Measurements from ENCODE around the gene RYR1. TPM values are rescaled to one million over a fixed set of nuclear protein-coding genes. Genes with fewer than 3 reads are reported as not detected.
A peak's percentile ranks its signal among the peaks of the same experiment; 100 is the strongest.

RYR1 gene
- total and polyA plus RNA-seq, 2 donors (not counting 1 experiment from before 2014, with no cell fraction given) = 0.43 to 3.8 TPM

DNA sequence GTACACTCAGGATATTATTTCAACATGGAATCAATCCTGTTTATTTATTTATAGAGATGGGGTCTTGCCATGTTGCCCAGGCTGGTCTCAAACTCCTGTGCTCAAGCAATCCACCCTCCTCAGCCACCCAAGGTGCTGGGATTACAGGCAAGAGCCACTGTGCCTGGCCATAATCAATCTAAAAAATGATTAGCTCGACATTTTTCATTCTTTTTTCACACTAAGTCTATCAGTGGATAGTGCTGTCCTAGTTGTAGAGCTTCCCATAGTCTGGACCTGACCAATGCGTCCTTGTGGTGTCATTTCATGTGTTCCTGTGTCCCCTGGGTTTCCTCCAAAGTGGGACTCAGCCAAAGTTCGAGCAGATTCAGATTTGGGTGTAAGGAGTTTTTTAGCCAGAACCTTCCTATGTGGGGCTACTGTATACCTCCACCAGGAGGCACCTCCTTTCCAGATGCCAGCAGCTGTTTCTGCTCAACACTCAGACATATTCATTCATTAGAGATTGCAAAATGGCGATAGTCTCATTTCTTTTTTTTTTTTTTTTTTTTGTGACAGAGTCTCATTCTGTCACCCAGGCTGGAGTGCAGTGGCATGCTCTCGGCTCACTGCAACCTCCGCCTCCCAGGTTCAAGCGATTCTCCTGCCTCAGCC is 123.2 kb downstream of the RYR1 start:
- no peak for ATAC-seq (ENCODE audit: low read depth)
- peaks cover 5 to 26% of the 10 kb centered on the region in 2 donors for H3K4me1 ChIP-seq (ENCODE audit: control insufficient read depth in 2 of 2, insufficient read depth in 2 of 2, low read length in 2 of 2)

More for the DNA sequence above, 123.2 kb downstream of the RYR1 start:
- CTCF ChIA-PET = interaction anchor here (1.0 to 1.9 kb wide), 3 partner anchors 61 to 80 kb away, joined by 4 to 15 read pairs (median 5); partner anchors contain the start of gene MAP4K1
- peak overlapping the region; percentile 27 for H3K4me3 Mint-ChIP-seq
- Histone ChIP-seq H3K9ac (ENCODE audit: low read length) (no peak overlapping the region), H4K20me1 (ENCODE audit: control insufficient read depth, insufficient read depth, low read length, poor library complexity, severe bottlenecking) (no peaks in the 10 kb centered on the region), H3K27ac (ENCODE audit: low read length in 2 of 2) (no peak overlapping the region), H3K36me3 (replicated peaks in 1 of 2; ENCODE audit: control extremely low read depth in 1 of 2, control insufficient read depth in 1 of 2, extremely low read depth in 1 of 2, insufficient read depth in 2 of 2, low read length in 1 of 2) (no peaks in the 10 kb centered on the region), H3K27me3 (replicated peaks in 1 of 4; ENCODE audit: control extremely low read depth in 1 of 4, control insufficient read depth in 3 of 4, insufficient read depth in 4 of 4, low read length in 3 of 4) (no peaks in the 10 kb centered on the region), H3K4me2 (replicated peaks; ENCODE audit: low read depth, low read length, poor library complexity, severe bottlenecking) (no peak overlapping the region), H3K79me2 (ENCODE audit: control insufficient read depth, insufficient read depth, low read length) (no peaks in the 10 kb centered on the region), H3K9me3 (ENCODE audit: control extremely low read depth in 1 of 3, control insufficient read depth in 2 of 3, insufficient read depth in 1 of 3, low read length in 2 of 3) (peaks cover 0 to 6% (median 0%) of the 10 kb centered on the region in 3 donors), H3K4me3 (ENCODE audit: control extremely low read depth in 1 of 5, extremely low read depth in 1 of 5, insufficient read depth in 1 of 5, low read depth in 2 of 5, low read length in 4 of 5) (no peak overlapping the region), H2AFZ (ENCODE audit: insufficient read depth, low read depth, low read length, poor library complexity, severe bottlenecking) (peak overlapping the region; percentile 55)
- 81% methylated on average over 6 of the region's 7 CpGs for WGBS (ENCODE audit: insufficient coverage)
- H3K9me3 Mint-ChIP-seq (ENCODE audit: insufficient read depth) = no peaks in the 10 kb centered on the region
- H3K4me1 Mint-ChIP-seq = peaks cover 36% of the 10 kb centered on the region
- TF ChIP-seq, protein P1, sequence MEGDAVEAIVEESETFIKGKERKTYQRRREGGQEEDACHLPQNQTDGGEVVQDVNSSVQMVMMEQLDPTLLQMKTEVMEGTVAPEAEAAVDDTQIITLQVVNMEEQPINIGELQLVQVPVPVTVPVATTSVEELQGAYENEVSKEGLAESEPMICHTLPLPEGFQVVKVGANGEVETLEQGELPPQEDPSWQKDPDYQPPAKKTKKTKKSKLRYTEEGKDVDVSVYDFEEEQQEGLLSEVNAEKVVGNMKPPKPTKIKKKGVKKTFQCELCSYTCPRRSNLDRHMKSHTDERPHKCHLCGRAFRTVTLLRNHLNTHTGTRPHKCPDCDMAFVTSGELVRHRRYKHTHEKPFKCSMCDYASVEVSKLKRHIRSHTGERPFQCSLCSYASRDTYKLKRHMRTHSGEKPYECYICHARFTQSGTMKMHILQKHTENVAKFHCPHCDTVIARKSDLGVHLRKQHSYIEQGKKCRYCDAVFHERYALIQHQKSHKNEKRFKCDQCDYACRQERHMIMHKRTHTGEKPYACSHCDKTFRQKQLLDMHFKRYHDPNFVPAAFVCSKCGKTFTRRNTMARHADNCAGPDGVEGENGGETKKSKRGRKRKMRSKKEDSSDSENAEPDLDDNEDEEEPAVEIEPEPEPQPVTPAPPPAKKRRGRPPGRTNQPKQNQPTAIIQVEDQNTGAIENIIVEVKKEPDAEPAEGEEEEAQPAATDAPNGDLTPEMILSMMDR (IDR thresholded peaks at IDR 0.05) = no peak
- no peak for TF ChIP-seq EZH2 (IDR thresholded peaks at IDR 0.05; ENCODE audit: borderline replicate concordance, insufficient read depth, low read depth, low read length, poor library complexity, severe bottlenecking)
- H3K27me3 Mint-ChIP-seq = no peaks in the 10 kb centered on the region
- intact Hi-C loops (cut with micrococcal nuclease) = loop anchor here (5.0 kb wide), 2 partner anchors 61 to 76 kb away; partner anchors contain the start of genes EIF3K and MAP4K1
- H3K27ac Mint-ChIP-seq = peak overlapping the region; percentile 15
- DNase-seq = no peak
- POLR2A ChIA-PET = interaction anchor here (0.6 to 1.8 kb wide), 4 partner anchors 58 to 374 kb away, joined by 5 to 15 read pairs (median 6); partner anchors contain the start of genes MAP4K1, MRPS12 and SARS2

All from B cell (primary cell).